Heart left ventricle (tissue), 13 donors: ENCODE measurements around the gene INO80C.

ENCODE experiments used
- POLR2A ChIP-seq, 2 donors: fragments of 450-650 bp; IDR thresholded peaks; one replicate each; pipeline ENCODE4 v1.6.1; 2017; ENCODE audit warnings: antibody characterized with exemption in 2 of 2, mild to moderate bottlenecking in 2 of 2, moderate library complexity in 2 of 2
- TF ChIP-seq, protein P1 (sequence below), 12 donors: fragments of 200-600 bp; sonication (generic) in 4 of 12; IDR thresholded peaks; one replicate each; pipeline versions ENCODE4 v1.5.0 to v1.8.0; 2018 to 2022; ENCODE audit warnings: antibody characterized with exemption in 12 of 12, mild to moderate bottlenecking in 5 of 12
- donor health status: ischemic (EF 13 %, LVEDD 7.1; RV severe dilation, severe dysfunction).
- donor health status: DM: no; HTN: yes; CAD: no.
- donor health status: DM: no; HTN: no; CAD: no.
- donor health status: ischemic (EF 25% LVEDD 6.9; RV normal size, moderate dysfunction).
- donor health status: ischemic (EF 25% LVEDD 5.7; RV mildly dilated, moderate dysfunction).
- donor health status: ischemic (EF 35%, LVEDD 5.7; RV mildly dilated, moderate dysfunction).
- donor health status: nonischemic (EF 11% LVEDD 7.7; RV severe dilation, severe dysfunction).
- donor health status: DM: yes; HTN: yes; CAD: no.
- donor health status: PGD.
- donor health status: ischemic (EF 29% LVEDD 5.4; RV normal size, mild dysfunction).
- donor health status: nonischemic (EF 23%, LVEDD 6.1; RV moderate dilation, normal function).

DNA sequence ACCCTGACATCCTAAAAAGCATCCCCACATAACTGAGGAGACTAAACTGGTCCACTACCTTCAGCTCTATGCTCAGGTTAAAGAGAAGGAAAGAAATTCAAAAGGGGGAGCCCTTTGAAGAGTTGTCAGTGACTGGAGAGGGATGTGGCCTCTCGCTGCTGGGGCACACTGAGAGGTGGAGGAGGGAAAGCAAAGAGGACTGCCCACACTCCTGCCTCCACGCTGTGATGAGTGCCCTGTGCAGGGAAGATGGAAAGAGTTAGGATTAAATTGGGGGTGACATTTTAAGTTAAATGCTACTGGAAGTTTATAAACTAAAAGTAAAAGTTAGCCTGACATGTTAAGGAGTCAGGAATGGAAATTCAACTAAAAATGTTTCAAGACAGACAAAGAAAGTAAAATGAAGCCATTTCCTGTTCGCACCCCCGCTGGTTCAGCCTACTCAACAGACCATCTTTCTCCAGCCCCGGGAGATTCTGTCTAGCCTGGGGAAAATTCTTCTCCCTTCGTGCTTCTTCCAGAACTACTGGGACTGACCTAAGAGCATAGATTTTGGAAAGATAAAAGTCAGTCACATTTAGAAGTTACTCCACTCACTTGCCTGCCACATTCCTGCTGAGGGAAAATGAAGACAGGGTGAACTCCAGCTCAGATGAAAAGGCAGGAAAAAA, 17.8 kb upstream of the INO80C start:
- TF ChIP-seq, protein P1, sequence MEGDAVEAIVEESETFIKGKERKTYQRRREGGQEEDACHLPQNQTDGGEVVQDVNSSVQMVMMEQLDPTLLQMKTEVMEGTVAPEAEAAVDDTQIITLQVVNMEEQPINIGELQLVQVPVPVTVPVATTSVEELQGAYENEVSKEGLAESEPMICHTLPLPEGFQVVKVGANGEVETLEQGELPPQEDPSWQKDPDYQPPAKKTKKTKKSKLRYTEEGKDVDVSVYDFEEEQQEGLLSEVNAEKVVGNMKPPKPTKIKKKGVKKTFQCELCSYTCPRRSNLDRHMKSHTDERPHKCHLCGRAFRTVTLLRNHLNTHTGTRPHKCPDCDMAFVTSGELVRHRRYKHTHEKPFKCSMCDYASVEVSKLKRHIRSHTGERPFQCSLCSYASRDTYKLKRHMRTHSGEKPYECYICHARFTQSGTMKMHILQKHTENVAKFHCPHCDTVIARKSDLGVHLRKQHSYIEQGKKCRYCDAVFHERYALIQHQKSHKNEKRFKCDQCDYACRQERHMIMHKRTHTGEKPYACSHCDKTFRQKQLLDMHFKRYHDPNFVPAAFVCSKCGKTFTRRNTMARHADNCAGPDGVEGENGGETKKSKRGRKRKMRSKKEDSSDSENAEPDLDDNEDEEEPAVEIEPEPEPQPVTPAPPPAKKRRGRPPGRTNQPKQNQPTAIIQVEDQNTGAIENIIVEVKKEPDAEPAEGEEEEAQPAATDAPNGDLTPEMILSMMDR (IDR thresholded peaks at IDR 0.05) = no peak
- no peak for TF ChIP-seq POLR2A (IDR thresholded peaks at IDR 0.05)
